OCI-LY7 (cell line): ENCODE data around the gene RNF207. TPM values are rescaled to one million over a fixed set of nuclear protein-coding genes. Genes with fewer than 3 reads are reported as not detected.

Experiments
- BruUV-seq: library from RNA; stranded (reverse); fragments of 400-500 nt; replicated peaks from 2 replicates; lab custom pipeline; 2021; lab: Mats Ljungman, UMichigan
- CTCF ChIA-PET: fragments of 300-600 bp; sonication (Branson Sonifier 250); formaldehyde crosslinking; loops from one replicate; lab custom pipeline; 2022; ENCODE audit warnings: antibody characterized with exemption; ENCODE audit not compliant: unreplicated experiment; lab: Charles Lee
- POLR2A ChIA-PET: fragments of 300-600 bp; sonication (Branson Sonifier 250); formaldehyde crosslinking; loops from one replicate; lab custom pipeline; 2022; ENCODE audit warnings: antibody characterized with exemption; lab: Charles Lee
- DNase-seq: peaks from one replicate; pipeline ENCODE4 v3.0.0-alpha.2; 2015; ENCODE audit warnings: low spot score
- H2AFZ ChIP-seq: fragments of 200-600 bp; sonication (generic), shearing (Covaris generic); 2 replicates; pipeline ENCODE4 v1.6.1; 2014; ENCODE audit warnings: mild to moderate bottlenecking, antibody characterized with exemption, low read length, moderate library complexity
- H3K27ac ChIP-seq: fragments of 200-600 bp; sonication (generic); 2 replicates; pipeline ENCODE4 v1.5.1; 2014; ENCODE audit warnings: mixed run types, low read depth, mild to moderate bottlenecking, moderate library complexity, low read length, inconsistent platforms; ENCODE audit not compliant: poor library complexity, severe bottlenecking
- H3K36me3 ChIP-seq: fragments of 200-600 bp; sonication (generic); 2 replicates; pipeline ENCODE4 v1.6.1; 2014; ENCODE audit warnings: mild to moderate bottlenecking, antibody characterized with exemption, low read length, moderate library complexity, mixed read lengths; ENCODE audit not compliant: insufficient read depth
- H3K4me1 ChIP-seq: fragments of 200-600 bp; sonication (generic); 2 replicates; pipeline ENCODE4 v1.5.1; 2014; ENCODE audit warnings: mild to moderate bottlenecking, low read length; ENCODE audit not compliant: insufficient read depth, poor library complexity, severe bottlenecking
- H3K4me2 ChIP-seq: fragments of 200-600 bp; sonication (generic); 2 replicates; pipeline ENCODE4 v1.6.1; 2014; ENCODE audit warnings: mild to moderate bottlenecking, low read length
- H3K4me3 ChIP-seq: fragments of 200-600 bp; sonication (generic); 2 replicates; pipeline ENCODE4 v1.5.1; 2014; ENCODE audit warnings: mild to moderate bottlenecking, low read depth, low read length; ENCODE audit not compliant: poor library complexity, severe bottlenecking
- H3K79me2 ChIP-seq: fragments of 200-600 bp; sonication (generic); 2 replicates; pipeline ENCODE4 v1.6.1; 2016; ENCODE audit warnings: low read depth, mild to moderate bottlenecking, low read length, moderate library complexity, mixed read lengths; ENCODE audit not compliant: insufficient read depth
- H3K9me2 ChIP-seq: fragments of 200-600 bp; sonication (generic); 2 replicates; pipeline ENCODE4 v1.6.1; 2016; ENCODE audit warnings: mild to moderate bottlenecking, low read length, mixed read lengths; ENCODE audit not compliant: insufficient read depth
- H3K9me3 ChIP-seq: fragments of 200-600 bp; sonication (generic); 2 replicates; pipeline ENCODE4 v1.6.1; 2014; ENCODE audit warnings: mild to moderate bottlenecking, mixed run types, low read length, mixed read lengths
- H4K20me1 ChIP-seq: fragments of 200-600 bp; sonication (generic); 2 replicates; pipeline ENCODE4 v1.6.1; 2014; ENCODE audit warnings: mild to moderate bottlenecking, antibody characterized with exemption, low read length, moderate library complexity, mixed read lengths; ENCODE audit not compliant: insufficient read depth
- CTCF ChIP-seq: fragments of 200-600 bp; sonication (generic); conservative IDR thresholded peaks from 2 replicates; pipeline ENCODE4 v1.5.1; 2014; ENCODE audit warnings: mild to moderate bottlenecking, antibody characterized with exemption, low read length, moderate library complexity, mixed read lengths
- EZH2phosphoT487 ChIP-seq: fragments of 200-600 bp; sonication (generic); IDR thresholded peaks from 2 replicates; pipeline ENCODE4 v1.6.1; 2018; ENCODE audit warnings: low read depth, borderline replicate concordance, mild to moderate bottlenecking, mixed run types, antibody characterized with exemption, low read length, moderate library complexity, mixed read lengths
- intact Hi-C: fragments of 100-400 bp; cut with micrococcal nuclease; formaldehyde crosslinking; loops from one replicate; pipeline ENCODE4 v1.10.0; 2022; ENCODE audit not compliant: unreplicated experiment
- total RNA-seq, 2 experiments: library from RNA; depleted of rRNA in 1 of 2; stranded (reverse); fragments of >200 nt in 1 of 2; shearing (Covaris generic) in 1 of 2; gene quantifications; 2 replicates each; pipeline ENCODE4 v1.2.3, GENCODE V29; 2014 to 2022

The RNF207 gene
- total RNA-seq, 2 experiments from 2014 or later: not detected

- no peak for DNase-seq
- H3K9me3 ChIP-seq: no peaks in the 10 kb centered on the region
- no peaks in the 10 kb centered on the region for H4K20me1 ChIP-seq
- no peaks in the 10 kb centered on the region for H3K4me1 ChIP-seq
- H2AFZ ChIP-seq: no peak overlapping the region
- H3K36me3 ChIP-seq: no peaks in the 10 kb centered on the region; the same call in 1 of the 2 replicates
- CTCF ChIA-PET: no interaction called here
- H3K9me2 ChIP-seq: no peaks in the 10 kb centered on the region
- H3K4me2 ChIP-seq: no peak overlapping the region
- no peak overlapping the region for H3K4me3 ChIP-seq
- POLR2A ChIA-PET: no interaction called here
- intact Hi-C loops: no loop called here
- H3K79me2 ChIP-seq: no peaks in the 10 kb centered on the region
- BruUV-seq: no TSS peak
- H3K27ac ChIP-seq: no peak overlapping the region
- TF ChIP-seq CTCF (no peak), EZH2phosphoT487 (no peak)
These were observed 27.0 kb upstream of the RNF207 start for GRCh38 chr1:6178751-6179563.

GRCh38 chr1:6179564-6180175, 26.2 kb upstream of the RNF207 start:
- no peak overlapping the region for H3K4me3 ChIP-seq
- H2AFZ ChIP-seq: no peak overlapping the region
- CTCF ChIA-PET: no interaction called here
- no peaks in the 10 kb centered on the region for H3K9me3 ChIP-seq
- no TSS peak for BruUV-seq
- H3K27ac ChIP-seq: no peak overlapping the region
- no peak overlapping the region for H3K4me2 ChIP-seq
- no peak for TF ChIP-seq CTCF
- TF ChIP-seq EZH2phosphoT487: no peak
- DNase-seq: no peak
- peaks cover 6% of the 10 kb centered on the region; the same call in 1 of the 2 replicates for H3K36me3 ChIP-seq
- no peaks in the 10 kb centered on the region for H3K4me1 ChIP-seq
- intact Hi-C loops: no loop called here
- H3K79me2 ChIP-seq: no peaks in the 10 kb centered on the region
- no peaks in the 10 kb centered on the region for H3K9me2 ChIP-seq
- H4K20me1 ChIP-seq: no peaks in the 10 kb centered on the region
- POLR2A ChIA-PET: no interaction called here

- Histone ChIP-seq H3K4me2 (no peak within 1 kb of the TSS), H2AFZ (no peak within 1 kb of the TSS)
These were observed 25.6 kb upstream of the RNF207 start, which contains the start of gene CHD5 for GRCh38 chr1:6180268-6180706. CHD5 (minus strand) TSS chr1:6180321; CDS start chr1:6180023, 298 bp downstream.

More at GRCh38 chr1:6180268-6180706, 25.6 kb upstream of the RNF207 start, which contains the start of gene CHD5:
- H3K9me2 ChIP-seq: no peaks in the 10 kb centered on the region
- ChIA-PET CTCF (no interaction called here), POLR2A (no interaction called here)
- no peak for DNase-seq
- H3K79me2 ChIP-seq: no peaks in the 10 kb centered on the region
- no peak for TF ChIP-seq EZH2phosphoT487
- TF ChIP-seq CTCF: no peak
- no peaks in the 10 kb centered on the region for H3K4me1 ChIP-seq
- no TSS peak for BruUV-seq
- H3K27ac ChIP-seq: no peak within 1 kb of the TSS
- intact Hi-C loops: no loop called here
- no peaks in the 10 kb centered on the region for H3K9me3 ChIP-seq
- no peaks in the 10 kb centered on the region for H4K20me1 ChIP-seq
- peaks cover 12% of the 10 kb centered on the region for H3K36me3 ChIP-seq
- H3K4me3 ChIP-seq: no peak within 1 kb of the TSS
